ENCODE measurements around the gene GRIK1.
A peak's percentile ranks its signal among the peaks of the same experiment; 100 is the strongest.

Gene GRIK1

GRCh38 chr21:29851611-29852010 lies 88.2 kb downstream of the GRIK1 start:
- Histone ChIP-seq H3K9ac (ENCODE audit: low read depth, low read length) (no peak overlapping the region), H2AFZ (ENCODE audit: low read depth, low read length) (no peak overlapping the region), H3K27me3 (ENCODE audit: insufficient read depth, low read length, poor library complexity) (peaks cover 2% of the 10 kb centered on the region), H3K9me3 (ENCODE audit: insufficient read depth, low read length, severe bottlenecking) (no peaks in the 10 kb centered on the region), H3K4me2 (ENCODE audit: insufficient read depth, low read length) (no peak overlapping the region), H3K79me2 (ENCODE audit: insufficient read depth, low read length) (no peaks in the 10 kb centered on the region), H3K4me3 (ENCODE audit: low read depth in 1 of 2, low read length in 2 of 2) (no peak overlapping the region), H3K36me3 (ENCODE audit: insufficient read depth, low read length) (no peaks in the 10 kb centered on the region), H4K20me1 (ENCODE audit: insufficient read depth, low read length) (no peaks in the 10 kb centered on the region), H3K4me1 (ENCODE audit: insufficient read depth, low read length) (no peaks in the 10 kb centered on the region), H3K27ac (ENCODE audit: low read length) (no peak overlapping the region)
- TF ChIP-seq EZH2 (IDR thresholded peaks at IDR 0.05; ENCODE audit: borderline replicate concordance, low read depth, low read length, severe bottlenecking), result no peak
- TF ChIP-seq, protein P1, sequence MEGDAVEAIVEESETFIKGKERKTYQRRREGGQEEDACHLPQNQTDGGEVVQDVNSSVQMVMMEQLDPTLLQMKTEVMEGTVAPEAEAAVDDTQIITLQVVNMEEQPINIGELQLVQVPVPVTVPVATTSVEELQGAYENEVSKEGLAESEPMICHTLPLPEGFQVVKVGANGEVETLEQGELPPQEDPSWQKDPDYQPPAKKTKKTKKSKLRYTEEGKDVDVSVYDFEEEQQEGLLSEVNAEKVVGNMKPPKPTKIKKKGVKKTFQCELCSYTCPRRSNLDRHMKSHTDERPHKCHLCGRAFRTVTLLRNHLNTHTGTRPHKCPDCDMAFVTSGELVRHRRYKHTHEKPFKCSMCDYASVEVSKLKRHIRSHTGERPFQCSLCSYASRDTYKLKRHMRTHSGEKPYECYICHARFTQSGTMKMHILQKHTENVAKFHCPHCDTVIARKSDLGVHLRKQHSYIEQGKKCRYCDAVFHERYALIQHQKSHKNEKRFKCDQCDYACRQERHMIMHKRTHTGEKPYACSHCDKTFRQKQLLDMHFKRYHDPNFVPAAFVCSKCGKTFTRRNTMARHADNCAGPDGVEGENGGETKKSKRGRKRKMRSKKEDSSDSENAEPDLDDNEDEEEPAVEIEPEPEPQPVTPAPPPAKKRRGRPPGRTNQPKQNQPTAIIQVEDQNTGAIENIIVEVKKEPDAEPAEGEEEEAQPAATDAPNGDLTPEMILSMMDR (IDR thresholded peaks at IDR 0.05; ENCODE audit: borderline replicate concordance, extremely low read depth, low read length, poor library complexity, severe bottlenecking), result no peak
- ATAC-seq (ENCODE audit: insufficient read depth, low read depth), result no peak
- no peak for DNase-seq

GRCh38 chr21:29849735-29850176 lies 90.0 kb downstream of the GRIK1 start:
- Histone ChIP-seq H3K4me1 (ENCODE audit: insufficient read depth, low read length) (no peaks in the 10 kb centered on the region), H2AFZ (ENCODE audit: low read depth, low read length) (no peak overlapping the region), H4K20me1 (ENCODE audit: insufficient read depth, low read length) (no peaks in the 10 kb centered on the region), H3K9me3 (ENCODE audit: insufficient read depth, low read length, severe bottlenecking) (no peaks in the 10 kb centered on the region), H3K9ac (ENCODE audit: low read depth, low read length) (no peak overlapping the region), H3K27me3 (ENCODE audit: insufficient read depth, low read length, poor library complexity) (peaks cover 2% of the 10 kb centered on the region), H3K79me2 (ENCODE audit: insufficient read depth, low read length) (no peaks in the 10 kb centered on the region), H3K27ac (ENCODE audit: low read length) (no peak overlapping the region), H3K4me3 (ENCODE audit: low read depth in 1 of 2, low read length in 2 of 2) (no peak overlapping the region), H3K4me2 (ENCODE audit: insufficient read depth, low read length) (no peak overlapping the region), H3K36me3 (ENCODE audit: insufficient read depth, low read length) (no peaks in the 10 kb centered on the region)
- peak; percentile 62 for DNase-seq
- ATAC-seq (ENCODE audit: insufficient read depth, low read depth), result peak; percentile 100
- TF ChIP-seq, protein P1 (IDR thresholded peaks at IDR 0.05; ENCODE audit: borderline replicate concordance, extremely low read depth, low read length, poor library complexity, severe bottlenecking), result peak; percentile 85
- no peak for TF ChIP-seq EZH2 (IDR thresholded peaks at IDR 0.05; ENCODE audit: borderline replicate concordance, low read depth, low read length, severe bottlenecking)

DNA sequence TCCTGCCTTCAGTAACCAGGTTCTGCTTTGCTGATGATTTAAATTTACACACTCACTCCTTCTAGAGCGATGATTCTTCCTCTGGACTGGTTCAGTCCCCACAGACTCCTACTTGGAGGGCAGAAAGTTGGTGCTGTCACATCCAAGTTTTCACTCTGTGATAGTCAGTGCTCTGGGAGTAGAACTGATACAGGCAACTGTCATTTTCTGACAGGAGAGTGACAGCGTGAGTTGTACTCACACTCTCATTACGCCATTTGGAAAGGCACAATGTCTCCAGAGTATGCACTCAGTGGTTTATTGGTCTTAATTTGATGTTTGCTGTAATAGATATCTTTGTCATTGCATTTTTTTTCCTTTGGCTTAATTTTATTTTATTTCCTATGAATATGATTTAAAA lies 96.0 kb downstream of the GRIK1 start:
- H3K36me3 ChIP-seq (ENCODE audit: insufficient read depth, low read length), result no peaks in the 10 kb centered on the region
- TF ChIP-seq, protein P1 (IDR thresholded peaks at IDR 0.05; ENCODE audit: borderline replicate concordance, extremely low read depth, low read length, poor library complexity, severe bottlenecking), result no peak
- TF ChIP-seq EZH2 (IDR thresholded peaks at IDR 0.05; ENCODE audit: borderline replicate concordance, low read depth, low read length, severe bottlenecking), result no peak
- no peak overlapping the region for H3K4me2 ChIP-seq (ENCODE audit: insufficient read depth, low read length)
- no peak overlapping the region for H3K27ac ChIP-seq (ENCODE audit: low read length)
- H3K79me2 ChIP-seq (ENCODE audit: insufficient read depth, low read length), result no peaks in the 10 kb centered on the region
- no peaks in the 10 kb centered on the region for H3K9me3 ChIP-seq (ENCODE audit: insufficient read depth, low read length, severe bottlenecking)
- peaks cover 2% of the 10 kb centered on the region for H3K27me3 ChIP-seq (ENCODE audit: insufficient read depth, low read length, poor library complexity)
- H3K4me3 ChIP-seq (ENCODE audit: low read depth in 1 of 2, low read length in 2 of 2), result no peak overlapping the region
- no peaks in the 10 kb centered on the region for H4K20me1 ChIP-seq (ENCODE audit: insufficient read depth, low read length)
- H2AFZ ChIP-seq (ENCODE audit: low read depth, low read length), result no peak overlapping the region
- ATAC-seq (ENCODE audit: insufficient read depth, low read depth), result no peak
- no peak for DNase-seq
- no peak overlapping the region for H3K9ac ChIP-seq (ENCODE audit: low read depth, low read length)
- H3K4me1 ChIP-seq (ENCODE audit: insufficient read depth, low read length), result no peaks in the 10 kb centered on the region

DNA sequence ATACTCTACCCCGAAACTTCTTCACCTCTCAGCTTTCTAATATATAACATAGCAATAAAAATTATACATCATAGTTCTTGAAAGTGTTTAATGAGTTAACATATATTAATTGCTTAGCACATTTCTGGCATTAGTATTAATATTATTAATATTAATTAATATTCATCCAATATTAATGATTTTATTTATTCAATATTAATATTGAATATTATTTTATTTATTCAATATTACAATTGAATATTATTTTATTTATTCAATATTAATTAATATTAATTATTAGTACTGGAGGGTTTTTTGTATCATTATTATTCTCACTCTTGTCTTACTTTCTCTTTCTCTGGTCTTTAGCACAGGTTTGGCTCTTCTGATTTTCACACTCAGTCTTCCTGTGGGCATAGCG lies 105.2 kb downstream of the GRIK1 start:
- ATAC-seq (ENCODE audit: insufficient read depth, low read depth), result no peak
- Histone ChIP-seq H3K27ac (ENCODE audit: low read length) (no peak overlapping the region), H3K9me3 (ENCODE audit: insufficient read depth, low read length, severe bottlenecking) (no peaks in the 10 kb centered on the region), H3K36me3 (ENCODE audit: insufficient read depth, low read length) (no peaks in the 10 kb centered on the region), H3K27me3 (ENCODE audit: insufficient read depth, low read length, poor library complexity) (no peaks in the 10 kb centered on the region), H3K4me2 (ENCODE audit: insufficient read depth, low read length) (no peak overlapping the region), H3K4me1 (ENCODE audit: insufficient read depth, low read length) (no peaks in the 10 kb centered on the region), H4K20me1 (ENCODE audit: insufficient read depth, low read length) (no peaks in the 10 kb centered on the region), H3K79me2 (ENCODE audit: insufficient read depth, low read length) (no peaks in the 10 kb centered on the region), H3K9ac (ENCODE audit: low read depth, low read length) (no peak overlapping the region), H2AFZ (ENCODE audit: low read depth, low read length) (no peak overlapping the region), H3K4me3 (ENCODE audit: low read depth in 1 of 2, low read length in 2 of 2) (no peak overlapping the region)
- DNase-seq, result no peak
- TF ChIP-seq EZH2 (IDR thresholded peaks at IDR 0.05; ENCODE audit: borderline replicate concordance, low read depth, low read length, severe bottlenecking), result no peak
- TF ChIP-seq, protein P1 (IDR thresholded peaks at IDR 0.05; ENCODE audit: borderline replicate concordance, extremely low read depth, low read length, poor library complexity, severe bottlenecking), result no peak
